NCI-H82 treated with DMSO at 0.1 percent for 48 hours (cell line): Measurements from ENCODE around the gene RB1.
"Not testable (repeated sequence)": the region's sequence is repeated elsewhere in the genome, so short reads cannot be mapped to it uniquely, and the experiment has no call there.

Source experiments
- DNase-seq: peaks from one replicate; lab custom pipeline; 2025; ENCODE audit not compliant: unreplicated experiment; lab: John Stamatoyannopoulos, UW

RB1 gene

DNA sequence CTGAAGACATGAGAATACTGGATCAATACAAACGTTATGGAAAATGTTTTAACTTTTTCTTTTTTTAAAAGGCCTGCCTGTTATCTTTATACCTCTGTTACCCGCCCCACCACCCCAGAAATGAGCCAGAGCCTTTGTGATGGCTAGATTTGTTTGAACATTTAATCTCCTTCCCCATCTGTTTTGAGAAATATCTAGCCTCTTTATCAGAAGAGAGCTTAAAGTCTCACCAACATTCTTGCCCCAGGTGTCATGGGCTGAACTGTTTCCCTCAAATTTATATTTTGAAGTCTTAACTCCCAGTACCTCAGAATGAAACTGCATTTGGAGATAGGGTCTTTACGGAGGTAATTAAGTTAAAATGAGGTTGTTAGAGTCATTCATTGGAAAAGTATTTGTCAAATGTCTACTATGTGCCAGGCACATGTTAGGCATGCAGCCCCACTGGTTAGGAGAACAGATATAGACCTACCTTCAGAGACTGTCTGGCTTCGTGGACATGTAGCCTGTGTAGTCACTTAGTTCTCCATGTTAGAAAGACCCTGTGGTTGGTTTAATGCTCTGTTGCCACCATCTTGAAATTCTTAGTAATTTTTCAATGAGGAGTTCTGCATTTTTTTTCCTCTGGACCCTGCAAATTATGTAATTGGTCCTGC lies 6.3 kb upstream of the RB1 start:
- peak; percentile 40 for DNase-seq

DNA sequence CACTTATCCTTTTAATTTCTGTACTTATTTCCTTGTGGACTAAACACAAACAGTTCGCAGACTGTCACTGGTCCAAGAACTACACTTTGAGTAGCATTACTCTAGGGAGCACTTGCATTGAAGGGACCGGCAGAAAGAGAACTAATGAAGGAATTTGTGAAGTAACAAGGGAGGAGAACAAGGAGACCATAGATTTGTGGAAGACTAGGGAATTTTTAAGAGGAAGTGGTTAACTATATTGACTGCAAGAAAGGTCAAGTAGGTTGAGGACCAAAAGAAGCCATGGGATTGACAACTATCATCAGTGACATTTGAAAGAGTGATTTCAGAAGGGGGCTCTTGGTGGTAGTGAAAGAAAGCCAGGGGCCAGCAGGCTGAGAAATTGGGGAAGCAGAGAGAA lies 4.0 kb upstream of the RB1 start:
- no peak for DNase-seq

GRCh38 chr13:48302871-48303358 lies 636 bp upstream of the RB1 start:
- DNase-seq = peak; percentile 54

DNA sequence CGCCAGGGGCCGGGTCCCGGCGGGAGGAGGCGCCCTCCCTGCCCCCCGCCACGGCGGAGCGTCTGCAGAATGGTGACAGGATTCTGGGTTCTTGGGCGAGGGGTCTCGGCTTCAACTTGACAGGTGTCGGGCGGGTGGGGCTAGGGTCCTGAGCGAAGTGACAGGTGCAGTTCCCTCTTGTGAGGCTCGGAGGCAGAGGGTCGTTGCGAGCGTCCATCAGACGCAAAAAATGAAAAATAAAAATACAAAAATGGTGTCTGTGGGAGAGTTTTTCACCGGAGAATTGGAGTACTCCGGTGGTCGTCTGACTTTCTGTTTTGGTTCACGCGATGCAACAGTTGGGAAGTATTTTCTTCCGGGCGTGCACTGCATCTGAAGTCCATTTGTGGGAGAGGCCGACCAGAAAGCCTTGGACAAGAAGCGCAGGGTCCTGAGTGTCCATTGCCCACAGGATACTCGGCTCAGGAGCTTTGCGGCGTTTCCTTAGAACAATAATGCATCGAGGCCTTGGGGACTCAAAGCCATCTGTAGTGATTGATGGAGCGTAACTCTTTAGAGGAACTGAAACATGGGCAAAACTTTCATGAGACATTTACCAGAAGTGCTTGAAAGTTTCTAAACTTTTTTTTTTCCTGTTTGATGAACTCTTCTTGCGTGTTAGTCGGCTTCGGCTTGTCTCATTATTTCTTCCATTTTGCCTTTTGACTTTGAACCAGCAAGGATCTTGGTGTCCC lies 759 bp downstream of the RB1 start:
- no peak for DNase-seq

DNA sequence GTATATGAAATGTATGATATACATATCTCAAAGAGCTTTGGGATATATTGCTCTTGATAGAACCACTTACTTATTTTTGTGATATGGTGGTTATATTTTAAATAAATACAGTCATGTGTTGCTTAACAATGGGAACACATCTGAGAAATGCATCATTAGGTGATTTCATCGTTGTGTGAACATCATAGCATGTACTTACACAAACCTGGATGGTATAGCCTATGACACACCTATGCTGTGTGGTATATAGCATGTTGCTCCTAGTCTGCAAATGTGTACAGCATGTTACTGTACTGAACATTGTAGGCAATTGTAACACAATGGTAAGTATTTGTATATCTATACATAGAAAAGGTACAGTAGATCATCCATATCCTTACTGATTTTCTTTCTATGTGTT lies 7.7 kb downstream of the RB1 start:
- DNase-seq = no peak

GRCh38 chr13:48315969-48316650 lies 12.6 kb downstream of the RB1 start:
- DNase-seq = no peak

GRCh38 chr13:48316826-48317510 lies 13.4 kb downstream of the RB1 start:
- no peak for DNase-seq

DNA sequence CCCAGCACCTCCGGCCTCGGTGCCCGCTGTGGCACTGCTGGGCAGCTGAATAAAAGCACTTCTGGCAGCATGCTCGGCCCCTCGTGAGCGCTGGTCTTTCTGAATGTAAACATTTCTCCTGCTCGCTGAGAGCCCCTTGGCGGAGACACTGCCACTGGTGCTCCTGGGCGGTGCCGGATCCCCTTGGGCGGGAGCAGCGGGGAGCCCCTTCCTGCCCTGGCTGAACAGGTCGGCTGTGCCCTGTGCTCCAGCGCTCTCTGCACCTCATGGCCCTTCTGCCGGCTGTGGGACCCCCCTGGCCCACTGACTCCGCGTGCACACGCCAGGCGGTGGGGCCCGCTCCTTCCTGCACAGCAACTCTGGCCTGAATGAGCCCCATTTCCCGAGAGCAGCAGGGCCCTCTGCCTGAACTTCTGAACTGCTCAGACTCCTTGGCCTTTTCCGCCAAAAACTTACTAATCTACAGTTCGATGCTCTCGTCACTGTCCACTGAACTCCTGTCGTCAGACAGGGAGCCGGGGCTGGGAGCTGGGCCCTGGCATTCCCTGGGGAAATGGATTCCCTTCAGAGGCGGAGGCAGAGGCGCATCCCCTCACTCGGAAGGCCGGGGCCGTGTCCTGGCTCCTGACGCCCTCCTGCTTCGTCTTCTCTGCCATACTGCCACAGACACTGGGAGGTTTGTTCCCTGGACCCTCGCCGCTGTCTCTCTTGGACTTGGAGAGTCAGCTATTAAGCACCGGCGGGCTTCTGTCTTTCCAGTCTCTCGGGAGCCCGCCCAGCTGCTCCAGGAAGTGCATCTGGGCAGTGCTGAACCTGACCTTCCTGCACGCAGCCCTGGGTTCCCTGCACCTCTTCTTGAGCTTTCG lies 14.2 kb downstream of the RB1 start:
- DNase-seq = no peak

DNA sequence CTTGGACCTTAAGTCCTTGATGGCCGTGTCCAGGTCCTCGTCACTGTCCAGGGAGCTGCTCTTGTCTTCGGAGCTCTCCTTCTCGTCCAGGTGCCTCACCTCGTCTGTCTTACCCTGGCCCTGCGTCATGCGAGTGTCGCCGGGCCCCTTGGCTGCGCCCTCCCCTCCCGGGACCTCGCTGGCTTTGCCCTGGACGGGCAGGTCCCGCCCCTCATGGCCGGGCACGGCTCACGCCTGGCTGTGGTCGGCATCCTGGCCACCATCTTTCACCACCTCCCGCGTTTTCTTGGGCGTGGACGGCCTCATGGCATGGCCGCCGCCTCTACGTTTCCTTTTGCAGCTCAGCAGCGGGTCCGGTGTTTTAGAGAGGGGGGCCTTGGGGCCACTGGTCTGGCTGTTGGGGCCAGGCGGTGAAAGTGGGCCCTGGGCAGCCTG lies 14.8 kb downstream of the RB1 start:
- no peak for DNase-seq

DNA sequence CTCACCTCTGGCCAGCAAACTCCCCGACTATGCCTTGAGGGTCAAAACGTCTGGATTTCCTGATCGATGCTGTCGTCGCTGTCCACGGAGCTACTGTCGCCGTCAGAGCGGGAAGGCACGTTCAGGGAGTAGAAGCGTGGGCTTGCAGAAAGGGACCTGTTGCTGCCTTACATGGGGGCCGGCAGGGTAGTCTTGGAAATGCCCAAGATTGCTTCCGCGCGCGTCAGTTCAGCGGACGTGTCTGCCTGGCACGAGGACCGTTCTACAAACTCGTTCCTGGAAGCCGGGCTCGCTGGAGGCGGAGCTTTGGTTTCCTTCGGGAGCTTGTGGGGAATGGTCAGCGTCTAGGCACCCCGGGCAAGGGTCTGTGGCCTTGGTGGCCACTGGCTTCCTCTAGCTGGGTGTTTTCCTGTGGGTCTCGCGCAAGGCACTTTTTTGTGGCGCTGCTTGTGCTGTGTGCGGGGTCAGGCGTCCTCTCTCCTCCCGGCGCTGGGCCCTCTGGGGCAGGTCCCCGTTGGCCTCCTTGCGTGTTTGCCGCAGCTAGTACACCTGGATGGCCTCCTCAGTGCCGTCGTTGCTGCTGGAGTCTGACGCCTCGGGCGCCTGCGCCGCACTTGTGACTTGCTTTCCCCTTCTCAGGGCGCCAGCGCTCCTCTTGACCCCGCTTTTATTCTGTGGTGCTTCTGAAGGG lies 15.4 kb downstream of the RB1 start:
- DNase-seq = no peak

DNA sequence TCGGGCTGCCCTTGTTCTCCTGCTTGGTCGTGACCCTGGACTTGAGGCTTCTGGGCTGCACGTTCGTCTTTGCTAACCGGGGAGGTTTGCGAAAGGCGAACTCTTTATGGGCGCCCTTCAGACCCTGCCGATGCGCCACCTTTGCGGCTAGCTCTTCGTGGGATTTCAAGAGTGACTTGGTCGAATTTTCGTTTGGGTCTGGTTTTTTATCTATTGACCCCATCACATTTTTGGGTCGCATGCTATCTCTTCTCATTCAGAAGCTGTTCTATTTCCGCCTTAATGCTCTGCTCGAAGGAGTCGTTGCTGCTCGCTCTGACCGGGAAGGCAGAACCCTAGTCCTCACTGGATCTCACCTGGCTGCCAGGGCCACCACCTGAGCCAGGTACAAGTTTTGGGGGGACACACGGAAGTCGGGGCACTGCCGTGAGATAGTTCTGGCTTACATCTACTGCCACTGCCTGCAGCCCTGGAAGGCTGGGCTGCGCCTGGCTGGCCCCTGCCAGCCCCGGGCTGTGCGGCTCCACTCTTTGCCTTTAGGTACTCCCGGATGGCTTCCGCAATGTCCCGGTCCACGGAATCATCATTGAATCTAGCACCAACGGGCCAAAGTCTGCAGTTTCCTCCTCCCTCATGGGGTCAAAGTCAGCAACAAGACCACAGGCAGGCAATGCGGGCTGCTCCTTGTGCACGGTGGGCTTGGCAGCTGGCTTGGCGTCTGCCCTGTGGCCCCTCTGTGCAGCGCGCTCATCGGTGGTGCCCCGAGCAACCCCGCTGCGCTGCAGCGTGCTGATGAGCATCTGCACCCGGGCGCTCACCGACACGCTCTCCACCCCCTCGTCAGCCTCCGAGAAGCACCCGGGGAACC lies 16.2 kb downstream of the RB1 start:
- no peak for DNase-seq

DNA sequence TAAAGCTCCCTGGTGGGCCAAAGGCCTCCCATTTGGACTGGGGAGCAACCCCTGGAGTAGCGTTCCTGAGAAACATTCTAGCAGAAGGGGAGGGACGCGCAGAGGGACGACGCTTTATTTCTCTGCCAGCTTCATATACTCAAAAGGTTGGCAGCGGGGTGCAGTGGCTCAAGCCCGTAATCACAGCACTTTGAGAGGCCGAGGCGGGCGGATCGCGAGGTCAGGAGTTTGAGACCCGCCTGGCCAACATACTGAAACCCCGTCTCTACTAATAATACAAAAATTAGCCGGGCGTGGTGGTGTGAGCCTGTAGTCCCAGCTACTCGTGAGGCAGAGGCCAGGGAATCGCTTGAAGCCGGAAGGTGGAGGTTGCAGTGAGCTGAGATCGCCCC lies 16.8 kb downstream of the RB1 start:
- no peak for DNase-seq

- DNase-seq = no peak
These were observed 17.4 kb downstream of the RB1 start for GRCh38 chr13:48320891-48321510.

GRCh38 chr13:48322294-48322693 lies 18.7 kb downstream of the RB1 start:
- DNase-seq = no peak

GRCh38 chr13:48333976-48334375 lies 30.4 kb downstream of the RB1 start:
- no peak for DNase-seq

GRCh38 chr13:48334534-48335127 lies 31.1 kb downstream of the RB1 start:
- peak; percentile 9 for DNase-seq

DNA sequence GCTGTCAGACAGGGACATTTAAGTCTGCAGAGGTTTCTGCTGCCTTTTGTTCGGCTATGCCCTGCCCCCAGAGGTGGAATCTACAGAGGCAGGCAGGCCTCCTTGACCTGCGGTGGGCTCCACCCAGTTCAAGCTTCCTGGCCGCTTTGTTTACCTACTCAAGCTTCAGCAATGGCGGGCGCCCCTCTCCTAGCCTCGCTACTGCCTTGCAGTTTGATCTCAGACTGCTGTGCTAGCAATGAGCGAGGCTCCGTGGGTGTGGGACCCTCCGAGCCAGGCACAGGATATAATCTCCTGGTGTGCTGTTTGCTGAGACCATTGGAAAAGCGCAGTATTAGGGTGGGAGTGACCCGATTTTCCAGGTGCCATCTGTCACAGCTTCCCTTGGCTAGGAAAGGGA lies 35.6 kb downstream of the RB1 start:
- DNase-seq = not testable (repeated sequence)

- DNase-seq = no peak
These were observed 40.7 kb downstream of the RB1 start for GRCh38 chr13:48344264-48344663.
